ENCODE results near the gene TMEM245.
"Not testable (repeated sequence)": the region's sequence is repeated elsewhere in the genome, so short reads cannot be mapped to it uniquely, and the experiment has no call there.

TMEM245 gene

DNA sequence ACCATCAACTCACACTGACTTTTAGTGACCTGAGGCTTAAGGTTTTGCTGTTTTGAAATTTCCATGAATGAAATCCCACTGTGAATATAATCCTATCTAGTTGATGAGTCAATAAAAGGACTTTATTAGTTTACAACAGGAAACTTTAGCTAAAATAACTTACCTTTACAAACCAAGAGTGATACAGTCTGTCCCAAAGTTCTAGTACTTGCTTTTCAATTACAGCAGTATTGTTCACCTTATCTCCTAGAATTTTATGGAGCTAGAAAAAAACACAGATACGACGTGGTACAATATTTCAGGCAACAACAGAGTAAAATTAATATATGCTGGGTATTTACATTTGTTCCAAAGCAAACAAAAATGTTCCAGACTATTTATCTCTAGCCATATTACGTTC, 59.6 kb downstream of the TMEM245 start:
- no peak for DNase-seq

DNA sequence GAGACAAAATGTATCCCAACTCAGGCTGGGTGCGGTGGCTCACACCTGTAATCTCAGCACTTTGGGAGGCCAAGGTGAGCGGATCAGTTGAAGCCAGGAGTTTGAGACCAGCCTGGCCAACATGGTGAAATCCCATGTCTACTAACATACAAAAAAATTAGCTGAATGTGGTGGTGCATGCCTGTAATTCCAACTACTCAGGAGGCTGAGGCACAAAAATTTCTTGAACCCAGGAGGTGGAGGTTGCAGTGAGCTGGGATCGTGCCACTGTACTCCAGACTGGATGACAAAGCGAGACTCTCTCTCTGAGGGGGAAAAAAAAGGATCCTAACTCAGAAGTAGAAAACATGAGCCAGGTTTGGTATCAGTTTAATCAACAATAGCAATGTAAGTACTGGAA, 66.6 kb downstream of the TMEM245 start:
- DNase-seq: not testable (repeated sequence)

DNA sequence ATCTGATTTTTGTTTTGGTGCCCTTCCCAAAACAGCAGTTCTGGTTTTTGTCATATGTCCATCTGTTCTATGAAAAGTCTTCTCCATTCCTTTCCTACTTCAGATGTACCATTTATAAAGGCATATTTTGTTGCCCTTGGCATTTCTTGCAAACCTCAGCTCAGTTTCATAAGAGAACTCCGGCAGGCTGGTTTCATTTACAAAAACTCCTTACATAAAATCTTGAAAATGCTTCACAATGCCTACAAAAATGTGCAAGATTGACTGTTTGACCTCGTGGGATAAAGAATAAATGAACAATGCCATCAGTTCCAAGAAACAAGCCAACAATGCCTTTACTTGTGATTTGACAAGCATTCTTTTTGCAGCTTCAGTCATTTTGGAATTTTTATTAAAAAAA, 67.3 kb downstream of the TMEM245 start:
- DNase-seq: no peak

DNA sequence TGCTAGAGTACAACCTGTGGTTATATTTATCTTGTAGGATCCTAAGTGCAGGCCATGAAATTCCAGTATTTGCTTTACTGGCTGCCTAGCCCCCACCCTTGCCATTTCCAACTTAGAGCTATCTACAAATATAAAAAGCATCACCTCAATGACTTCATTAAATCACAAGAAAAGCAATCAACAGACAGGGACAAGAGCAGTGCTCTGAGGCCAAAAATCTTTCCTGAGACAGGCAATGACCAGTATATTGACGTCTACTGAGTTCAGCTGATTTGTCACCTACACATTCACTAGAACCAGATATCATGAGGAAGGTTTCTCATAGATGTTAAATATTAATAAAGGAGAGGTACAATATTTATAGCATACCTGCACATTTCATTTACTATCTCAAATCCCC, 68.0 kb downstream of the TMEM245 start:
- no peak for DNase-seq

DNA sequence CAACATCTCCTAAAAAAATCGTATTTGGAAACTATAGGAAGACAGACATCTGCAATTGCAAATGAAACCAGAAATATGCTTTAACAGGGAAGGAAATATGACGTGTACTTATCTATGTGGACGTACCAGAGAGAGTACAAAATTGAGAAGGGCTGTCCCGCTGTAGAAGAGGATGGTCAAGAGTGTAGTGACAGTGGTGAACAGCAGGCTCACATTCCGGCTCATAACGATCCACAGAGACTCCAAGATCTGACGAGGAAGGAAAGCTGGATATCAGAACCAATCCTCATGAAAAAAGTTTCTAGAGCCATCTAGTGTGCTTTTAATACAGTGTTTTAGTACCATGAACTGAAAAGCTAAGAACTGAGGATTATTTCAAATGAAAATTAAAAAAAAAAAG, 69.3 kb downstream of the TMEM245 start:
- no peak for DNase-seq

DNA sequence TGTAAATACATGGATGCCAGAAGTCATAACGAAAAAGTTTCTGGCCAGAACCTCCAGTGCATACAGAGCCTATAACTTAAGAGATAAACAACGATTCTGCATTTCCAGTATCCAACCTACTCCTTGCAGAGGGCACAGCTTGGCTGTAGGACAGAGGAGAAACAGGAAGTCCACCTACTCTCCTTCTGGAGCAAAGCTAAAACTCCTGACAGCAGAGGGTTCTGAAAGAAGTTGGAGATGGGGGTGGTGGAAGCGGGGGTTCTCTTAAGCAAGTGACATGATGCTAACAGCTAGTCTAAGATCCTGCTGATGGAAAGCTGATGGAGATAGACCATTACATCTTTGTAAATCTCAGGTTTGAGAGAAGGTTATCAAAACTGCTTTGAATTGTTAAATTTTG, 70.9 kb downstream of the TMEM245 start:
- no peak for DNase-seq

DNA sequence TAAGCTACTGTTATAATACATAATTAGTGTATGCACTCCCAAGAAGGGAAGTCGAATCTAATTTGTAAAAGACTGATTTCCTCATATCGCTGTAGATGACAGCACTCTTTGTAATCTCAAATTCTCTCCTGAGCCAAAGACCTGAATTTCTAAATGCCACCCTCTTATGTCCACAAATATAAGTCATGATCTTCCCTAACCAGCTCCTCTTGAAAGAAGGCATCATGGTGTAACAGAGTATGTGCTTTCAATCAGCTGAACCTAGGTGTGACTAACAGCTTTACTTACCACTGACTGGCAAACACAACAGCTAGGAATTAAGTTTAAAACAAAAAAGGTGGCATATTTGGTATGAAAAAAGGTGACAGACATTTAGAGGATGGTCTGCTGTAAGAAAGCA, 72.5 kb downstream of the TMEM245 start:
- no peak for DNase-seq

DNA sequence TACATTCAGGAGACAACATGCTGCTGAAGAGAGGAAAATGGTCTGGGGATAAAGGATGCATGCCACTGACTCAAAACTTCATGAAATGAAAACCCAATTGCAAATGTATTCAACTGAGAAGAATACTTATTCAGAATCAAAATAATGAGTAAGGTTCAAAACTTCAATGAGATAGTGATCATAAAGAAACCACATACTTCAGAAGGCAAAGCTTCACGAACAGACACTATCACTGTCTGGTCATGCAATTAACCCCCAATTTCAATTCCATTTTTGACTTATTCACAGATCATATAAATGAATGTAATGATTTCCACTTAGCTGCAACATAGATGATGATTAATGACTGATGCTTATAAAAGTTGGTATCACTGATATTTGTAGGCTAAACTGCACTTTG, 73.4 kb downstream of the TMEM245 start:
- DNase-seq: no peak

DNA sequence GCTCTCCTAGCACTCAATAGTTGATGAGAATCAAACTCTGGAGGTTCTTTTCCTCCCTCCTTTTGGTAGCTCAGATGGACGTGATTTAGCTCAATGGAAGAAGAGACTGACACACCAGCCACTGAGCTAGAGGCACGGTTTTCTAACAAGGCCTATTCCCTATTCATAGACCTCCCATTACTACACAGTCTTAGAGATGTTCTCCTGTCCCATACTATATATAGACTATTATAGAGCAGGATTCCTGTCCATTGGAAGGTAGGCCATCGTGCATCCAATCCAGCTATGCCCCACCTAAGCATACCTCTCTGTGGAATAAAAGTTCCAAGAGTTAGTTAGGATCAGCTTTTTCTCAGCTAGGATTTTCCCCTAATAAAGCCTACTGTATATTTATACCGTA, 76.2 kb downstream of the TMEM245 start:
- no peak for DNase-seq

DNA sequence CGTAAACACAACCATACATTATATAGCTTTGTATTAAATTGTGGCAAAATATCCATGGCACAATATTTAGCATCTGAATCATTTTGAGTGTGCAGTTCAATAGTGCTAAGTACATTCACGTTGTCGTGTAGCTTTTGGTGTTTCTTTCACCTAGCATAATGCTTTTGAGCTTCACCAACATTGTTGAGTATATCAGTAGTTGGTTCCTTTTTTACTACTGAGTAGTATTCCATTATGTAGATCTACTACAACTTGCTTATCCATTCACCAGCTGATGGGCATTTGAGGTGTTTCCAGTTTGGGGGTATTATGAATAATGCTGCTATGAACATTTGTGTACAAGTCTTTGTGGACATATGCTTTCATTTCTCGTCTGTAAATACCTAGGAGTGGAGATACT, 79.2 kb downstream of the TMEM245 start:
- no peak for DNase-seq

DNA sequence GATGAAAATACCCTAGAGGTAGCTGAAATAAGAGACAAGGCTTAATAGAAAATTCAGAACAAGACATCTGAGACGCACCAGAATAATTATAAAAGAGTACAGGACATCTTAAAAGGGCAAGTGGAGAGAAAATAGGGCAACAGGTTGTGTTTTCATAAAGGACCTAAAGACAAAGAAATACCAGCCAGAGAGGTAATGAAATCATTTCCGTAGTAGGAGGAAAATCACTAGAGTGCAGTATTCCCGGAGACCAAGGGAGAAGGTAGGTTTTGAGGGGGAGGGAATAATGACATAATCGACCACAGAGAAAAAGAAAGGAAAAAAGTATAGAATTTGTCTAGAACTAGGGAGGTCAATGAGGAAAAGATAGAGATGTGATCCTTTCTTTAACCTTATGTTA, 80.2 kb downstream of the TMEM245 start:
- DNase-seq: no peak

DNA sequence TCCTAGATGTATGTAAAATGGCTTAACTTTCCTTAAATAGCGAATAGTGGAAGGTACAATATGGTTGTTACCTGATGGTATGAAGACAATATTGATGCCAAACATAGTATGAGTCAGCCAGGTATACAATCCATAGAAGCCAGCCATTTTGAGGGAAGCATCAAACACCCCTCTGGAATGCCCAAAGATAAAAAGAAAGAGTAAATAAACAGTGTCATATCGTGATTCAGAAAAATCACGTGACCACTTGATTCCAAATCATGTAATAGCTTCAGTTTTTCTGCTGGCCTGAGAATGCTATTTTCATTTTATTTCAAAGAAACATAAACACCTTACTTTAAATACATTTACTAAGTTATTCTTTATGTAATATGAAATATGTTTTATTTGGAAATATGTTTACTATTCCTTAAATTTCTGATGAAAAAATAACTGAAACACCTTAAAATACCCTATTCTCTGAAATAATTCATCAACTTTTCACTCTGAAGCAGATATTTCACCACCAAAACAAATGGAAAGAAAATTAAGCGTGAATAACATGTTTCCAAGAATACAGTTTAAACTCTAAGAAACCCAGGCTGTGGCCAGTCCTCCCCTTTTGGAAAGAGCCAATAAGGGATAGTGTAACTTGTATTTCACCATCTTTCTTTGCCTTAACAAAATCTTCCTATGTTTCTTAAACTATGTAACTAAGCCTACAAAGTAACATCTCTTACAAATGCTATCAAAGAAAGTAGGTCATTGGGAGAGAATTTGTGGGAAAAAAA, 81.6 kb downstream of the TMEM245 start:
- no peak for DNase-seq

DNA sequence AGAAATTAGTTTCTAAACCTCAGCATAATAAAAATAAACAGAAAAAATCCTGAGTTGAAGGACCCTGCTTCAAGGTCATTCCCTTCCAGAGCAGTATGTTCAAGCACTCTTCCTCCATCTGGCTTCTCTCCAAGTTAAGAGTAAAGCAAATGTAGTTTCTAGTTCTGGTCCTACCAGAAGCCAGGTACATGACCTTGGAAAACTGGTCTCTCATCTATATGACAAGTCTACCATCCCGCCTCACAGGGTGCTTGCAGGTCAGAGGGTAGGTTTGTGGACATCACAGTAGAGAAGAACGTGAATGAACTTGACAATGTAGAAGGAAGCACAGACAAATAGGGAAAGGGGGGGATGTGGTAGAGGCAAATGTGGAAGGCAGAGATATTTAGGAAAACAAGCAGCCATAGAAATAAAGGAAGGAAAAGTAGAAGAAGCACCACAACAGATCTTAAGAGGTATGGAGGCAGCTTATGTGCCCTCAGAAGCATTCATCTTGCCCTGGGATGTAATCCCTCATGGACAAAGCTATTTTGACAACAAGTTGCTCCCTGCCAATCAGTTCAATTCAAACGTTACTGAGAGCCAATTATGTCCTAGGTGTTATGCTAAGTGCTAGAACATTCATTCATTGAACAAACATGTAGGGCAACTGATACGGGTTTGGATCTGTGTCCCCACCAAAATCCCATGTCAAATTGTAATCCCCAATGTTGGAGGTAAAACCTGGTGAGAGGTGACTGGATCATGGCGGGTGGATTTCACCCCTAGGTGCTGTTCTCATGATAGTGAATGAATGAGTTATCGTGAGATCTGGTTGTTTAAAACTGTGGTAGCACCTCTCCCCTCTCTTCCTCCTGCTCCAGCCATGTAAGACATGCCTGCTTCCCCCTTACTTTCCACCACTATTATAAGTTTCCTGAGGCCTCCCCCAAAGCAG, 82.7 kb downstream of the TMEM245 start:
- DNase-seq: no peak

DNA sequence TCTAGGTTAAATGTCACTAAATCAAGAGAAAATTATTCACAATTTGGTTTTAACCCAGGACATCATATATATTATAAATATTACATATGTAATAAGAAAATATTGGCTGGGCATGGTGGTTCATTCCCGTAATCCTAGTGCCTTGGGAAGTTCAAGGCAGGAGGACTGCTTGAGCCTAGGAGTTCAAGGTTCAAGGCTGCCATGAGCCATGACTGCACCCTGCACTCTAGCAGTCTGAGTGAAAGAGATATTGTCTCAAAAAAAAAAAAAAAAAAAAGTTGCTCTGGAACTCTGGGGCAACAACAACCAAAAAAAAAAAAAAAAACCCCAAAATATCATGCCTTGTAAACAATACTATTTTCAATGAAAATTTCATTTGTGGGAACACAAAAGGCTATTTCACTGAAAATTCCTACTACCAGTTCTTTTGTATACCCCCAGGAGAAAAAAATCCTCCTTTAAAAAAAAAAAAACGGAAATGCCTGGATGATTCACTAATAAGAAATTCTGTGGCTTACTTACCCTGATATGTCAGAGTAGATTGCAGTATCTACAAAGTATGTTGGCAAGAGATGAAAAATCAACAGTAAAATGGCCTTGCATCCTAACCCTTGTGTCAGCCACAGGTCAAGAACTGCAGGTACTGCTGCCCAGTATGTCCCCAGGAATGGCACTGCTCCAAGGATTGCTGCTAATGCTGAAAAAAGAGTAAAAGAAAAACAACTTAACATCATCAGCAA, 83.9 kb downstream of the TMEM245 start:
- DNase-seq: no peak

DNA sequence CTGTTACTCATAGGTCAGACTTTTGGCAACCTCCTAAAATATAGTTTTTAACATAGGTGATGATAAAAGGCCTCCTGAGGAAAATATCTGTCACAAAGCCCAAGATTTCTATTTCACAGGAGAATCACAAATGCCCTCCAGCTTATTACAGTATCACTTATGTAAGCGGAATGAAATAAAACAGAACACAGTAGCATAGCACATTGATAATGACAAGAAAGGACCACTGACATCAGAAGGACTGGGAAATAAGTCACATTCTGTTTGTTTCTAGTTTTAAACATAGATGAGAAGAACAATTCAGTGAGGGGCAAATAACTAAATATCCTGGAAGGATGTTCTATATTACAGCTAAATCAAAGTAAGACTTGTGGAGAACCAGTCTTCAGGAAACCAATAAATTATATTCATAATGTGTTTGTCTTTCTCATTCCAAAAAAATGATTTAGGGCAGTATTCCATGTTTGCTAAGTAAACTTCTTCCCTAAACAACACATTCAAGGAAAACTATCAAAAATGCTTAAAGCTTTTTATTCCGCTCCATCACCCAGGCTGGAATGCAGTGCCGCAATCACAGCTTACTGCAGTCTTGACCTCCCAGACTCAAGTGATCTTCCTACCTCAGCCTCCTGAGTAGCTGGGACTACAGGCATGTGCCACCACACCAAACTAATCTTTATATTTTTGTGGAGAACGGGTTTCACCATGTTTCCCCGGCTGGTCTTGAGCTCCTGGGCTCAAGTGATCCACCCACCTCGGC, 85.6 kb downstream of the TMEM245 start:
- no peak for DNase-seq

DNA sequence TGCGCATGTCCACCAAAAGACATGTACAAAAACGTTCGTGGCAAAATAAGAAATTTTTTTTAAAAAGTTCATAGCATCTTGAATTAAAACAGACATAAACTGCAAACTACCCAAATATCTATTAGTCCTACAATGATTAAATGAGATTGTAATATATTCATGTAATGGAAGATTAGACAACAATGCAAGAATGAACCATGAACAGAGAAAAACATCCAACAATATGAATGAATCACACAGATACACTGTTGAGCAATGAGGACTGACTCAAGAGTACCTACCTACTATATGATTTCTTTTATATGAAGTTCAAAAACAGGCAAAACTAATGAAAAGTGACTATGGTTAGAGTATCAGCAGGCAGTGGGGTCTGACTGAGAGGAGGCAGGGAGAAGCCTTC, 88.5 kb downstream of the TMEM245 start:
- DNase-seq: no peak

DNA sequence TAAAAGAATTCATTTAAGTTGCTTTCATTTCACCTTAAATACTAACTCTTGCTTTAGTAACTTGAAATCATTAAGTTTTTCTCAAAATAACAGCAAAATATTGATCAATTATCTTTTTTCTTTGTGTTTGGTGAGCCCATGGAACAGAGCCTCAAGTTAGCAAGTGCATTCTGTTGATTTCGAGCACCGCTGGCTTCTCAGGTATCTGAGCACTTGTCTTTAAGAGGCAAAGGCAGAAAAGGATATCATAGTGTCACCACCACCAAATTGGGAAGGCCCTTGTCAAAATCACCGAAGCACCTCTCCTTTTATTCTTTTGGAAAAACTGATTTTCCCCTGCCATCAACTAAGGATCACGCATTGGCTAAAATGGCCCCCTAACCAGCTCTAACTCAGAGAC, 89.3 kb downstream of the TMEM245 start:
- no peak for DNase-seq

DNA sequence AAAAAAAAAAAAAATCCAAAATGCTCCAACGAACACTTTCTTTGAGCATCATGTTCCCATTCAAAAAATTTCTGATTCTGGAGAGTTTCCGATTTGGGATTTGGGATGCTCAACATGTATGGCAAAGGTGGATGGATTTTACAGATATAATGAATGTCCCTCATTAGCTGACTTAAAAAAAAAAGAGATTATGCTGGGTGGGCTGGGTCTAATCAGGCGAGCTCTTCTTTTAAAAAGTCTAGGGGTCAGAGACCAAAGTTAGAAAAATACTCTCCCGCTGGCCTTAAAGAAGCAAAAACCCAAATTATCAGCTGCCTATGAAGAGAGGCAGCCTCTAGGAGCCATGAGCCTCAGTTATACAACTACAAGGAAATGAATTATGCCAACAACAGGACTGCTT, 91.3 kb downstream of the TMEM245 start:
- no peak for DNase-seq

DNA sequence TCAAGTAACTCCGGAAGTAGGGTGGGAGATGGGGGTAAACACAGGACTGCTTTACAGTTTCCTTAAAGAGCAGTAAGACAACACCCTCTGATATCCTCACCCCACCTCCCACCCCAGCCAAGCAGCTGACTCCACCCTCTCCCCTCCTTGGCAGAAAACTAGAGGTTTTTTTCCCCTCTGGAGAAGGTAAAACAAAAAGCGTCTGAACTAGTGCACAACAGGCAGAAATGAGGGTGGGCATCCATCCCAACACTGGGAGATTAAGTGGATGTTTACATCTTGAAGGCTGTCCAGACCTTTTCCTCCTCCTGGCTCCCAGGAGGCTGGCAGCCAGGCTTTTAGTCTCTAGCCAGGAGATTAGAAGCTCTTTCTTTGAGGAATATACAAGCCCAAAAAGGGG, 92.6 kb downstream of the TMEM245 start:
- DNase-seq: no peak

DNA sequence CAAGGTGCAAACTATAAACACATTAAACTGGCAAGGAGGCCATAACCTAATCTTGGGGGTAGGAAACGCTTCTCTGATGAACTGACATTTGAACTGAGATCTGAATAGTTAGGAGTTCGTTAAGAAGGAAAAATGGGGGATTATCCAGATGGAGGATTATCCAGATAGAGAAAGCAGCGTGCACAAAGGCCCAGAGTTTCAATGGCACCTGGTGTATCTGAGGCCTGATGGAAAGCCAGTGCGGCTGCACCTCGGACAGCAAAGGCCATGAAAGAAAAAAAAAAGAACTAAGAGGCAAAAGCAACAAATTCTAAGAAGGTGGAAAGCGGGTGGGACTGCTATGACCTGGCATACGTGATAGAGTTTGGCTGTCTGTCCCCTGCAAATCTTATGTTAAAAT, 93.4 kb downstream of the TMEM245 start:
- DNase-seq: no peak

DNA sequence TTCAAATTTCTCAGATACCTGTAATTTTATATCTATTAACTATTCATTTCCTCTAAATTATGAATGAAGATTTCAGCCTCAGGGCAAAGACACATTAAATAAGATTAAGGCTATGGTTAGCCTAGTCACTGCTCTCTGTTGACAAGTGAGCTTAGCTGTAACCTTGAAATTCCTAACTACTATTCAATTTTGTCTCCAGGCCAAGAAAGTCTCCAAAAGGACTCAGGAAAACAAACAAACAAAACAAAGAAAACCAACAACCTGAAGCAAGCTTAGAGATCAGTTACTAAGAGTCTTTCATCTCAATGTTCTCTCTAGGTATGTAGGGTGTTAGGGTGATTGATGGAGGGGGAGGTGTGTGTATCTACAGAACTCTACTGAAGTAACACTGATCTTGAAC, 96.9 kb downstream of the TMEM245 start:
- no peak for DNase-seq

DNA sequence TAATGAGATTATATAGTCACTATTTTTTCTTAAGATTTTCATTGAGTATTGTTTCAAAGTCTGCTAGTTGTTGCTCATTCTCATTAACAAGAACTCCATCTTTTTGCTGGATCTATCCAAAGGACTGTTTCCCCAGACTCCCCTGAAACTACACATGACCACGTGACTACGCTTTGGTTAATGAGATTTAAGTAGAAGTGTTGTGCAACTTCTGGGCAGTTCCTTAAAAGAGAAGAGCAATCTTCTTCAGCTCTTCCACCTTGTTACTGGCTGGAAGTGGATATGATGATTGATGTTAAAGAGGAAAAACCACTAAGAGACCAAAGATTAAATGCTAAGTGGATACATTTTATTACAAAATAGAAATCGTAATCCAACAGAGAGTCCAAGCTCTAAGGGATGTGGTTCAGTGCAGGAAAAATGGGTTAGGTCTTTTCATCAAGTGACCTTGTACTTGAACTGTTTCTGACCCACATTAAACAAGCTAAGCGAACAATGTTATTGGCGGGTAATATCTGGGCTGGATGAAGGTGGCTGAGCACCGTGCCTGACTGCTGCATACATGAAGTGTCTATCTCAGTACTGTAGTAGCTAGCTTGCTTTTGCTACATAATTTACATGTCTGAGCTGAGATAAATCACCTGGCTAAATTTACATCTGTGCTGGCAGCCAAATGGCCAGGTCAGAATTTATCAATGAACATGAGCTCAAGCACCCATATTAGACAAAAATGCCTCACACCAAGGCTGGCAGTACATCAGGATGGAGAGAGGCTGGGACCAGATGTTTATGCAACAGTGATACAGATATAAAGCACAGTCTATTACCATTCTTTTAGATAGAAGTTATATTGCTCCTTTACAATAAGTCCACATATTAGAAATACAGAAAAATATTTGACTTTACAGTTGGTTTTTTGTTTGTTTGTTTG, 98.9 kb downstream of the TMEM245 start:
- DNase-seq: no peak

Measured in NCI-H187 treated with DMSO at 0.1 percent for 48 hours (cell line).